Iris pigment epithelial cell (primary cell): Measurements from ENCODE around the gene RNGTT.

Experiments used
- DNase-seq: peaks from one replicate; pipeline ENCODE4 v3.0.0-alpha.2; 2011; ENCODE audit warnings: low read depth

Gene RNGTT

DNA sequence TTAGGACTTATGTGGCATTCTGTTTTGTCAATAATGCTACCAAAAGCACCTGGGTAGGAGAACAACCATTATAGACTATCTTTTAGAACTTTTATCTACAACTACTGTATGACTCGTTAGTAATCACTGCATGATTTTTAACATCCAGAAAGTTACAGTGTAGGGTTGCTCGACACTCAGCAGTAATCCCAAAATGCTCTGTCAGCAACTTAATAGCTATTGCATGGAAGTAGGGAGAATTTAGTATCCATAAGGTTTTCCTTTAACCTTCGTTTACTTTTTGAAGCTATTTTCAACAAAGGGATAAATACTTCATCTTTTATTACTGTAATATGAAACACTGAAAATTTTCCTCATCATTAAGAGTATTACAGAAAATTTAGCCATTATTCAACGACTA lies 309.5 kb downstream of the RNGTT start:
- DNase-seq: no peak

DNA sequence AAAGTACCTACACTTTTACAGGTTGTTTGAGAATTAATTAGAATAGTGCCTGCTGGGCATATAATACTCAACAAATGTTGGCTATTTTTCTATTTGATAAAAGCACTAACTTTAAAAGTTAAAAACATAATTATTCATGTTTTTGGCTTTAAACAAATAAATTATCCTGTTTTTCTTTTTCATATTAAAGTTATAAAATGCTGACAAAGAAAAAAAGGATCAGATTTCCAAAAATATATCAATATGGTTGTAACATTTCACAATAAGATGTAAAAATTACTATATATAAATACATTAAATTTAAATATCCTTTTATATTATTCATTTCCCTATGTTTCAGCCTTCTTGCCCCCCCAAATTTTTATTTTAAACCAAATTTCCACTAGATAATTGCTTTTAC lies 312.0 kb downstream of the RNGTT start:
- DNase-seq: no peak

DNA sequence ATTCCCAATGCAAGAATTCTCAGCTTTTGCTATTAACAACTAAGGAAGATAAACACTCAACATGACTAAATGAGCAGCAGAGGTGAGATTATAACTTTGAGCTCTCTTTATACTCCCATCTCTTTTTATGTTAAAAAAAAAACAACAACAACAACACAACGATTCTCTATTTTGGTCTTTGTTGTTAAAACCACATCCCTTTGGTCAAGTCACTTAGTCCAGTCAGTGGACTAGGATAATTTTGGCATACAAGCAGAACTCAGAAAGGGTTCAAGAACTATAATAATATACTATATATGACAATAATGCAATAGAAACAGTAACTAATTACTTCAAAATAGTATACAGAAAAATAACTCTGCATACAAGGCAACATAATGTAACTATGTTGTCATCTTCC lies 312.4 kb downstream of the RNGTT start:
- DNase-seq: no peak

DNA sequence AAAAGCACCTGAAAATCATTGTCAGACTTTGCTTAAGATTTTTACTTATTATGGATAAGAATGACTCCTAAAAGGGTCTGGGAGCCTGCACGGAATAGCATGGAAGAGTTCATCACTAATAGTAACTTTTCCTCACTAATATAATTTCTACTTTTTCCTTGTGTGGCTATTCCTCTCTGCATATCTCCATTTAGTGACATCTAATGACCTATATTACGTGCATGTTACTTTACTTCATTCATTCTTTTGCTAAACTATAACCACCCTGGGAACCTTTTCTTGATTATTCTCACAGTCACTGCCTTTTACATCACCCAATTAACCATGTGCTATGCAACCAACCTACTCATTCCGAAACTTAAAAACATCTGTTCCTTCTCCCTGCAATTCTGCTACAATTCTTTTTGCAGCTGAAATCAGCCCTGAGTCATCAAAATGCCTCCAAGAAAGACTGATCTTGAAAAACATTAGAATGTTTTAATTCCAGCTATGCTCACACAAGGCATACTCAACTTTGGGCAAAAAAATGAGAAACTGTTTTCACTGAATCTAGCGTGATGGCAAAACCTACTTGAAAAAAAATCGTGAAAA lies 313.3 kb downstream of the RNGTT start:
- DNase-seq: peak; percentile 82

DNA sequence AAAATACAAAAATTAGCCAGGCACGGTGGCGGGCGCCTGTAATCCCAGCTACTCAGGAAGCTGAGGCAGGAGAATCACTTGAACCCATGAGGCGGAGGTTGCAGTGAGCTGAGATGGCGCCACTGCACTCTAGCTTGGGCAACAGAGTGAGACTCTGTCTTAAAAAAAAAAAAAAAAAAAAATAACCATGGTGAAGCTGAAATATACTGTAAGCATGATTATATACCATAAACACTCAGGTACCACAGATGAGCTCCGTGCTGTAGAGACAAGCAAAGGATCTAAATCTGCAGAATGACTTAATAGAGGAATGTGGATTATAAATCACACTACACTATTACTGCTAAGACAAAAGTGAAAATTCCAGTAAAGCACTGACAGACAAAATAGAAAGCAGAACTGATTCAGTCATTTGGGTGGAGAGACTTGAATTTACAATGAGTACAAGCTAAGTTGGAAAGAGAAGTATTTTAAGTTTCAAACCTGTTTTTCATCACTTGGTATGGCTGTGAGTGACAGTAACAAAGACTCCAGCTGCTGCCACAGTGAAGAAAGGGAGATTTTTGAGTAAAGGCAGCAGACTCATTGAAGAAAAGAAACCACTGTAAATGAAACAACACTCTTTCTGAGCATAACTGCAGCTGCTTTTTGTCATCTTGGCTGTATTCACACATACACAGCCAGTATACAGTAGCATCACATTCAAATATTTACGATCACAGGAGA lies 322.1 kb downstream of the RNGTT start:
- DNase-seq: no peak

DNA sequence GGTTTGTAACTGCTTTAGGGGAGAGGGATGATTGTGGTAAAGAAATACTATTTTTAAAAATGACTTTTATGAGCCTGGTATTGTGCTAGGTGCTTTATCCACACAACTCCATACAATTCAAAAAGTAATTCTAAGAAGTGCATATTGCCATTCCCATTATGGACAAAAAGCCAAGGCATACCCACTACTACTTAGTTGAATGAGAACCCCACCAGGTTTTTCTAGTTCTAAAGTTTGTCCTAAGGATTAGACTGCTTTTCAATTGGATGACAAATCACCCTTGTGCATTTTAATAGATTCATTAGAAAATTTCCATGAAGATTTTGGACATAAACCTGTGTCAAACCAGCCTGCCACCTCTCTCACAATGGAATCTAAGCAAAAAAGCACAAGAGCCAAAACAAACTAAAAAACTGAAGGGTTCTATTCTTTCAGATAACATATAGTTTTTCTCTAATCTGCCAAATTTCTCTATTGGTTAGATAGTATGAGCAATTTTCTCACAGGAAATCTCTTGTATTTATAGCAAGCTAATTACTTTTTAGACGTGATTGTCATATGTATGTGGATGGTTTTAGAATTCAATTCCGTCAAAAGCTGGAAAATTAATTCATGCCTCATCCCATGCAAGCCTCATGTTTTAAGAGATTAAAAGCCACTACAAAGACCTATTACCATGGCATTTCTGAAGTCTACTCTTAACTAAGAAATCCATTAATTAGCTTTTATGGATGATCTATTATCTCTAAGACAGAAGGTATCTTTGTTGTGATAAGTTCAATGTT lies 325.5 kb downstream of the RNGTT start:
- no peak for DNase-seq

DNA sequence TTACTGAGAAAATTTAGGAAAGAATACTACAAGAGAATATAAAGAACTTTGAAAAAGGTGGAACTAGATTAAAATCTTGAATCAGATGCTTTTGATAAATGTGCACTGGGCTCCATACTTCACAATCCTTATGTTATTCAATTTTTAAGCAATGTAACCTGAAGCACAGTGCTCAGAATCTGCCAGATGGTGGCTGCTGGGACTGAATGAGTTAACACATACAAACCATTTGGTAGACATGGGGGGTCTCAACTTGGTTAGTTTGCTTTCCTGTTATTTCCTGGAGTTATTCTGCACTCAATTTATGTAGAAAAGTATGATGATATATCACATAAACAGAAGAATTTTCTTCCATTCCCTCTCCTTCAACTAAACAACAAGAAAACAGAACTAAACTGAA lies 326.5 kb downstream of the RNGTT start:
- DNase-seq: no peak

DNA sequence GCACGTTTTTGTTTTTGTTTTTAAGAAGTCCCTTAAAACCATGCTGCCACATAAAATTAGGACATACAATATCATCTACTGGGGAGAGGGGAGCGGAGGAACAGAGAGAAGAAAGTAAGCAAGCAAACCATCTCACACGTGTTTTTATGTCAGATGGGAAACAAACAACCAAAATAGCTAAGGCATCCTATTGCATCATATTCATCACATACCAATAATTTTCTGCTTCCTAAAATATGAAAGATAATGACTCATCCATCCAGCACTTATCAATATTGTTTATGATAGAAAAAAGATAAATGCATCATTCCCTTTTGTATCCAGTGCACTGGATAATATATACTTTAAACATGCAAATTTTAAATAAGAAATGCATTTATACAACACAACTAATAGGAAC lies 329.6 kb downstream of the RNGTT start:
- no peak for DNase-seq

DNA sequence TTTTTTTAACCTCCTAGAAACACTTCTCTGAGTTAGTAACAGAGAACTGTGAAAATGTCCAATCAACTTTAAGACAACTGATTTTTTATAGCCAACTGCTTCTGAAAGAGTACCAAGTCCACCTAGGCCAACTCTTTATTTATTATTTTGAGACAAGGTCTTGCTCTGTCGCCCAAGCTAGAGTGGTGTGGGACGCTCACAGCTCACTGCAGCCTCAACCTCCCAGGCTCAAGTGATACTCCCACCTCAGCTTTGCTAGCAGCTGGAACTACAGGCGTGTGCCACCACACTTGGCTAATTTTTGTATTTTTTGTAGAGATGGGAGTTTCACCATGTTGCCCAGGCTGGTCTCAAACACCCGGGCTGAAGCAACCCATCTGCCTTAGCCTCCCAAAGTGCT lies 331.6 kb downstream of the RNGTT start:
- no peak for DNase-seq

DNA sequence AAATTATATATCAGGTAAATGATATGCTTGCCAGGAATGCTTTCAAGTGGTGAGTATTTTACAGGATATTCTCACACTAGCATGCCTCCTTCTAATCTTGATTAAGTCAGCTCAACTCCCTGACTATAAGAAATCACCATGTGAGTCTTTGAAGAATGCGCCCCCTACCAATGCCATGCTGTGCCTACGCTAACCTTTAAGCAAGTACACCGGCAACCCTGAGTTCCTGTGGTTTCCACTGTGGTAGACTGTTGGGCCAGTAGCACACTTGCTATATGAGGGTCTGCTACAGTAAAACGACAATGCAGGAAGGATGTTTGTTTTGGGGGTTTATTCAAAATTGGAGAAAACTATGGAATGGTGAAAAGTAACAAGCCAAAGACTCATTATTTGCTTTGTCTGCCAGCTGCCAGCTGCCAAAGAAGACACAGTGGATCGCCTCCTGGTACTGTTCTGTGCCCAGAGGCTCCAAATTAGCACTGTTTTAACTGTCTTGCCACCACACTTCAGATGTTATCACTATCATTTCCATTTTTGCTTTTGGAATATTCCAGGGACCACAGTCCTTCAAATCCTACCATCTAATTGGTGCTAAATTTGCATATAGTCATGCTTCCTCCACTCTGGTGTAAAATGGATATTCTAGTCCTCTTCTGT lies 333.5 kb downstream of the RNGTT start:
- DNase-seq: peak; percentile 9

DNA sequence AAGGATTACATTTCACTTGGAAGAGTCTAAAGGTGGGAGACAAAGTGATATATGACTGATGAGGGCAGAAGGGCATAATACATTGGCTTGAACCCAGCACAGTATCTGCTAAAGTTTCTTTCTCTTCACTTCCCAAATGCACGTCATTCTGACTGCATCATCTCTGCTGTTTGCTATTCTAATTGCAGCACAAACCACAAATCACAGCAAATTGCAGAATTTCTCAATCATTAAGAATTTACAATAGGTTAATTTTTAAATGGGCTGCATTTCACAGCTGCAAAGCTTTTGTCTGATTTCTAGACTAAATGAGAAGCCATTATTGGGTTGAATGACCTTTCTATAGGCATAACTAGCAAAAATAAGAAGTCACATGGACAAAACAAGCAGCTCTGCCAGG lies 337.0 kb downstream of the RNGTT start:
- peak; percentile 10 for DNase-seq

DNA sequence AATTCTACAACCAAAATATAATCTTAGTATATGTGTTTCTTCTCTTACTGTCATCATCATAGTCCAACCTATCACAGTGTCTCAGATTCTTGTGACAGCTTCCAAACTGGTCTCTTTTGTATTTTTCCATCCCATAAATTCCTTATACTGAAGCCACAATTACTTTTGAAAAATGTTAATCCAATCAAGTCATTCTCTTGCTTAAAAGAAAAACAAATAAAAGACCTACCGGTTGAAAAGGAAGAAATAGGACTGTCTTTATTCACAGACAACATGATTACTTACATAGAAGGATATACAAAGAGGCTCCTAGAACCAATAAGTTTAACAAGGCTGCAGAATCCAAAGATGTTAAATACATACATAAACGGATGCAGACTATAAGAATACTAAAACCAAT lies 339.9 kb downstream of the RNGTT start:
- no peak for DNase-seq

DNA sequence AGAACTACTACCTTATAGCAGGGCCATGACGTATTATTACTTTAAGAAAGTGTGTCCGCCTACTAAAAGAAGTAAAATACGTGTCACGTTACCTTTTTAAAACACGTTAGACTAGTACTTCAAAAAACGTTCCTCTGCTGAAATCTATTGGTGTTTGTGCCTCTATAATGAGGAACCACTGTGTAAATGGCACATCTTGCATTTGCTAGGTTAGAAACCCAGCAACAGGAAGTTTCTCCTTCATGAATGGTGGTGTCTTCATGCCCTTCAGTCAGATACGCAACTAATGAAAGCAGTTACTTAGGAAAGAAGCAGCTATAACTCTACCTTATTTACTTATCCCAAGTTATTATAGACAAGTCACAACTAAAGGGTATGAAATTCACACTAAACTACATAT lies 343.5 kb downstream of the RNGTT start:
- DNase-seq: no peak

DNA sequence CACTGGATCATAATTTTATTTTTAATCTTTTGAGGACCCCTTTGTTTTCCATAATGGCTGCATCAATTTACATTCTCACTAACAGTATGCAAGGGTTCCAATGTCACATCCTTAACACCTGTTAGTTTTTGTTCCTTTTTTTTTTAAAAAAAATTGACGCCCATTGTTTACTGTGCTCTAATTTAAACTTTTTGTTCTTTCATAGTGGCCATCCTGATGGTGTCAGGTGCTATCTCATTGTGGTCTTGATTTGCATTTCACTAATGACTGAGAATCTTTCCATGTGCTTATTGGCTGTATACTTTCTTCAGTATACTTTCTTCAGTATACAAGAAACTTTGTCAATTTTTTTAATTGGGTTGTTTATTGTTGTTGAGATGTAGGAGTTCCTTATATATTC lies 347.0 kb downstream of the RNGTT start:
- no peak for DNase-seq

DNA sequence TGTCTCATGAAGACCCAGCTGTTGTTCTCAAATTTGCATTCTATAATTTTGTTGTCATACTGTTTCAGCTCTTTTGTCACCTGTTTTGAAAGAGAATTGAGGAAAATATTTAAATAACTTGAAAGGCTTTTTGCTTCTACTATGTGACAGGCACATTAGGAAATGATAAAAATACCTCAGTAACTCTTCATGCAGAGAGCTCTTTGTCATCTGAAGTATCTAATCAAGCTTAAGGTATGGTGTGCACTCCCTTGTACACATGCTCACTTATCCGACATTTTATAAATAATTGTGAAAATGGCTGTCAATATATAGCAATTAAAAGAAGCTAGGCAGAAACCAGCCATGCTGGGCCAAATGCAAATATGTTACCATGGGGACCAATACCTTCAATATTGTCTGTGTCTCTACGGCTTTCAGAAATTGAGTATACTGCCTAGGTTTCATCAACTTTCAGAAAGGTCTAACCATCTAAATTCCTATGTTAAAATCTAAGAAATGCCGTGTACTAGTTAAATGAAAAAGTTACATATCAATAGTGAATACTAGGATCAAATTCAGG lies 349.0 kb downstream of the RNGTT start:
- no peak for DNase-seq

DNA sequence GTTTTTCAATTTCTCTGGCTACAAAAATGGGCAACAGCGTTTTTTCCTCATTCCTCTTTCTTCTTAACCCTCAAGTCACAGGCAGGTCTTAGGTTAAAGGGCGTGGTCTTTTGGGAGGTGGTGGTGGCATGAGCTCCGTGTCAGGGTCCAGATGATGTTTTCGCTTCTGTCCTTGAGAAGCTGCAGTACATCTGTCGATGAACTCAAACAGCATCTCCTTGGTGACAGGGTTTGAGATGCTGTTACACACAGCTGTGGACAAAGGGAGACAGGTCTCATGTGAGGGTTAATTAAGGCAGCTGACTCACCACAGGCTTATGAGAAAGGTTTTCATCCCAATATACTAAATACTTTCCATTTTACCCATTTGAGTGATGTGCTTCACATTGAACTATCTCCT lies 350.8 kb downstream of the RNGTT start:
- no peak for DNase-seq

DNA sequence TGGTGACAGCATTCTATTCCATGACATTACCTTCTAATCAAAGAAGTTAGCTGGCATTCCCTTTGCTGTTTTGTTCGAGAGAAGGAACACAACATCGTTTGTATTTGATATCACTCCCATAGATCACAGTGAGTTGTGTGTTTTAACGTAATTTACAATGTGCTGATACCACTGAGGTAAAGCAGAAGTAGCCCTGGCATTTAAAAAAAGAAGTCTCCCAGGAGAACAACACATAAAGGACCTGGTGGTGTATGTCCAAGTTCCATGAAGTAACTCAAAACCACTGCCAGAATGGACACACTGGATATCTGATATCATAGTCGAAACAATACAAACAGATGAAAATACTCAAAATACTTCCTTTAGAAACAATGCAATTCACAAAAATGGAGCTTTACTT lies 351.7 kb downstream of the RNGTT start:
- DNase-seq: no peak

DNA sequence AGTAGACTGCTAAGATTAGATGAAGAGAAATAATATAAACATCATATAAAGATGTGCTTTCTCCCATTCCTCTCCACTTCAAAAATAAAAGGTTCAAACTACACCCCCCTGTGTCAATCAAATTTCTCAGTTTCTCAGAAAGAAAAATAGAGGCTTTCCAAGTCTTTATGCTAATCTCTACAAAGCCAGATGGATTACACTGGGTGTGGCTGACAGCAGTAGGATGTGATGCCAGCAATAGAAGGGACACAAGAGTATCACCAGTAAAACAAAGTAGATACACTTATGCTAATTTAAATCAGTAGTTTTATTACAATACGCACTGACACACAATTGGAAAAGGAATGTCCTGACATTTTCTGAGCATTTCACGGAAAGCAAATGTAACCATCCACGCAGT lies 353.4 kb downstream of the RNGTT start:
- no peak for DNase-seq

DNA sequence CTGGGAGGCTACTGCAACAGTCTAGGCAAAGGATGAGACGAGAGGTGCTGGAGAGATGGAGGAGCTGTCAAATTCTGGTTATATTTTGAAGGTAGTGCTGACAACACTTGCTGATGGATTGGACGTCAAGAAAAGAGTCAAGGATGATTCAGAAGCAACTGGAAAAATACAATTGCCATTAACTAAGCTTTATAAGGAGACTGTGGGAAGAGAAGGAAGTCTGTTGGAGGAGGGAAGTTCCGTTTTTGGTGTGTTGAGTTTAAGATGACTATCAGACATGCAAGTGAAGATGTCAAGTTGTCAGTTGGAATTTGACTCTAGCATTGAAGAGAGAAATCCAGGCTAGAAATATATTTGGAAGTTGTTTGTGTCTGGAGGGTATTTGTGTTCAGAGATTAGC lies 358.1 kb downstream of the RNGTT start:
- DNase-seq: no peak

DNA sequence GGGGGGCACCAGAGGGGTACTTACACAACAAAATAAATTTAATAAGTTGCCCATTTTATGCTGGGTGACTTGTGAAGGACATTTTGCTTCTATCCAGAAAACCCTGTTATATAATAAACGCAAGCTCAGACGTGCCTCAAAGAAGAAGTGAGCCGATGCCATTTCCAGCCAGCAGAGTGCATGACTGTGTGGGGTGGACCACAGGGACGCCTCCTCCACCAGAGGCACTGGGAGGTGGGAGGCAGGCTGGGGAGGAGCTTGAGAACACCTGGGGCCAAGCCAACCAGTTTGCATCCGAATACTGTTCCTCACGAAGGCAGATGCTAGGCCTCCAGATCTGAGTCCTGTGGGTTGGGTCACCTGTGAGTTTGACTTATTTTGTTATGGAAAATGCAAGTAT lies 363.8 kb downstream of the RNGTT start:
- DNase-seq: no peak

DNA sequence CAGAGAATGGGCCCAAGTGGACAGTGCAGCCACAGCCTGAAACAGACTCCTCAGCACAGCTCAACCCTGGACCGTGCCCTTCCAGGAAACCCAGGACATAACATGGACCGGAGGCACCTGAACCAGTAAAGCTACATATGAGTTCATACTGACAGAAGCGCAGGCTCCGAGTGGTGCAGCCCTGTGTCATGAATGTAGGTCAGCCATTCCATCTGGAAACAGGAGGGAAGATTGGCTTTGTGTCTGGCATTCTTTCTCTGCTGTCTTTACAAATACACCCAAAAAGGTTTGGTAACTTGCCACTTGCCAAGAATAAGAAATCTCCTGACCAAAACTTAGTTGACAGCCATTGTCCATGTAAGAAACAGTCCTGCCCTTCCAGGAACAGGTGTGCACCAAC lies 366.6 kb downstream of the RNGTT start:
- no peak for DNase-seq

DNA sequence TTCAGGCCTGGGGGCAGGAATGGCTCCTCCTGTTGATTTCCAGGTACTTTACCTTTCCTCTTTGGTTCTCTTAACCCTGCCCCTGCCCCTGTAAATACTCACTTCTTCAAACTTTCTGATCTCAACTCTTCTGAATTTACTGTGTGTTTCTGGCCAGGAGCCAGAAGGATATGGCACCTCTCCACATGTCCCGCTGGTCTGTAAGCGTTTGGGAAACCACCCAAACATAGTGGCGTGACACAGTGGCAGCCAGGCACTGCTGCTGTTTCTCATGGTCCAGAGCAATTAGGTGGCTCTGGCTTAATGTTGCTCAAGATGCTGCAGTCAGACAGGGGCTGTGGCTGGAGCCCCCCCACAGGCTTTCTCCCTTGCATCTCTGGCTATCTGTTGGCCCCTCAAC lies 374.5 kb downstream of the RNGTT start:
- no peak for DNase-seq

DNA sequence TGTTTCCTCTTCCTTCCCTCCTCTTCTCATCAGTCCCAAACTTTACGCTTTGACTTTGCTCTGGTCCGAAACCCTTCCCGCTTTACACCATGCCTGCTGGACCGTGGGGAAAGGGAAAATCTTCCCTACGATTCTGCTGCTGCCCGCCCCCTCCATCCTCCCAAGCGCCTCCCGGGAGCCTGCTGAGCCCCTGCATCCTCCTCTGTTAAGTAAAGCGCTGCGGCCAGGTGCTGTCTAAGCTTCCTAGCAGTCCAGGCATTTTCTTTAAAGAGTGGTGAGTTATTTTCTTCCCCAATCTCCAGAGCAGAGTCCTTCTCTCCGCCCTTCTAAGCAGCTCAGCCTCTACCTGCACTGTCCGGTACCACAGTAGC lies 376.3 kb downstream of the RNGTT start:
- no peak for DNase-seq
